Stimulated activated CD4-positive, alpha-beta T cell treated with anti-CD3 and anti-CD28 coated beads, Interleukin-15, amount 100 ng/mL, for 1 hour (primary cell): ENCODE results near the gene CDH2.

ENCODE experiments used
- DNase-seq, 2 donors: peaks; one replicate each; pipeline ENCODE4 v3.0.0-alpha.2; 2020; ENCODE audit warnings: low read depth in 1 of 2, low spot score in 1 of 2

The CDH2 gene

GRCh38 chr18:28045176-28045810, 131.6 kb downstream of the CDH2 start:
- DNase-seq = no peak

GRCh38 chr18:28044036-28044435, 132.9 kb downstream of the CDH2 start:
- DNase-seq = no peak

GRCh38 chr18:28043631-28044030, 133.3 kb downstream of the CDH2 start:
- DNase-seq = no peak

- DNase-seq = no peak
Measured at GRCh38 chr18:28041366-28041765, 135.6 kb downstream of the CDH2 start.

DNA sequence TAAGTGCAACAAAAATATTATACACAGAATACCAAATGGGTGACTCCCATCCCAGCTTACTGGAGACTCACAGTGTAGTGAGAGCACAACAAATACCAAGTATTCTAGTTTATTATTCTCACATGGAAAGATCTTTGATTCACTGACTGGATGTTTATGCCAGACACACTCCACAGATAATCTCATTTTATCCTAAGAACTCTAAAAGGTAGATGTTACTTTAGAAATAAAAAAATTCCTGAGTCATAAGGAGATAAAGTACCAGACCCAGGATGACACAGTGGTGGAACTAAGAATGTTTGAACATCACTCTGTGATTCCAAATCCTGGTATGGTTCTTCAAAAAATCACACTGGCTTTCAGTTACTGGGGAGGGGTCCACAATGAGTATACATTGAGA, 136.2 kb downstream of the CDH2 start:
- DNase-seq = no peak

DNA sequence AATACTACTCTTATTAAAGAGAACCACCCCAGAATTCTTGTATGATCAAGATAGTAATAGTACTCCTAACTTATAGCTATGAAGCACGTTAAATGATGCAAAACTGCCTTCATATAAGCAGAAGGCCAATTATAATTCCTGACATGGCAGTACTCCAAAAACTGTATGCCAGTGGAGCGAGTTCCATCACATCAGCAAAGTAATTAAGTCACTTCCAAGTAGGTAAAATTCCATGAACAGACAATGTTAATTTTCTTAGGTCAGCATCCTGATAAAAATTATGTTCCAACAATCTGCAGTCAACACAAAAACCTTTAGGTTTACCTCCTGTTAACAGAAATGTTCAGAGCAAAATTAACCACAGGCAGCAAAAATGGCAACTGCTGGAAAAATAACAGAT, 136.7 kb downstream of the CDH2 start:
- no peak for DNase-seq

- DNase-seq = no peak
Measured at GRCh38 chr18:28039691-28040090, 137.2 kb downstream of the CDH2 start.

- no peak for DNase-seq
Measured at GRCh38 chr18:28039078-28039477, 137.9 kb downstream of the CDH2 start.

DNA sequence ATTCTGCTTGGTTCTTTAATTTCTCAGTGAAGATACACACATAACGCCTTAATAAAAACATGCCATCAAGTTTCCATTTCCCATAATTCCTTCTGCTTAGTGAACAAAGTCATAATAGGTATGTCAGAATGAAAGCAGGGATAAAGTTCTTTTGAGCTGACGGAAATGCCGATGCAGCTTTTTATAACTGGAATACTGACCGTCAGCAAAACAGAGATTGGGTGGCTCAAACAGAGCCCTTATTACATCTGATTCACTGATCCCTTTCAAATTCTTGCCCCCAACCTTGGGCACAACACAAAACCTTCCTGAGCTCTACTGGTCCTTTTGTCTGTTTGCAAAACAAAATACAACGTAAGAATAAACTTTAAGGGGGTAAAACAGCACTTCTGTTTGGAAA, 140.4 kb downstream of the CDH2 start:
- DNase-seq = no peak

DNA sequence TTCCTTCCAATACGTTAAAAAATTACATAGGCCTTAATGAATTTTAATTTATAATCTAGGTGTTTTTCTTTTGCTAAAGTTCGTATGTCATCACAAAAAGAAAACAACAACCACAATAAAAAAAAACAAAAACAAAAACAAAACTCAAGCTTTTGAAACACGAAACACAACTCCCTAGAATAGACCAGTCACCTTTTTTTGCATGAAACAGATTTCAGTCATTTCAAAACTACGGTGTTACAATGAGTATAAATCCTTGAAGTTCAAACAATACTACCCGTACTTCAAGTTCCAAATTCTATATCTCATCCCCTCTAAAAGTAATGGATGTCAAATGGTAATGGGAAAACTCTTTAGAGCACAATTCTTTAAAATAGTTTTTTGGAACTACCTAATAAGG, 142.4 kb downstream of the CDH2 start:
- DNase-seq = no peak

GRCh38 chr18:28032177-28032576, 144.8 kb downstream of the CDH2 start:
- no peak for DNase-seq

GRCh38 chr18:28030458-28030857, 146.5 kb downstream of the CDH2 start:
- DNase-seq = no peak

GRCh38 chr18:28027755-28028154, 149.2 kb downstream of the CDH2 start:
- no peak for DNase-seq

GRCh38 chr18:28019425-28020108, 157.4 kb downstream of the CDH2 start:
- DNase-seq = no peak

DNA sequence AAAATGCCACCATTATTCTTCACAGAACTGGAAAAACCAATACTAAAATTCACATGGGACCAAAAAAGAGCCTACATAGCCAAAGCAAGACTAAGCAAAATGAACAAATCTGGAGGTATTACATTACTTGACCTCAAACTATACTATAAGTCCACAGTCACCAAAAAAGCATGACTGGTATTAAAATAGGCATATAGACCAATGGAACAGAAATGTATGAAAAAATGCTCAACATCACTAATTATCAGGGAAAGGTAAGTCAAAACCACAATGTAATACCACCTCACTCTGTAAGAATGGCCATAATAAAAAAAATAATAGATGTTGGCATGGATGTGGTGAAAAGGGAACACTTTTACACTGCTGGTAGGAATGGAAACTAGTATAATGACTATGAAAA, 158.6 kb downstream of the CDH2 start:
- DNase-seq = no peak

GRCh38 chr18:28015671-28016070, 161.3 kb downstream of the CDH2 start:
- DNase-seq = no peak

GRCh38 chr18:28013066-28013465, 163.9 kb downstream of the CDH2 start:
- no peak for DNase-seq

GRCh38 chr18:28012336-28012735, 164.6 kb downstream of the CDH2 start:
- no peak for DNase-seq

DNA sequence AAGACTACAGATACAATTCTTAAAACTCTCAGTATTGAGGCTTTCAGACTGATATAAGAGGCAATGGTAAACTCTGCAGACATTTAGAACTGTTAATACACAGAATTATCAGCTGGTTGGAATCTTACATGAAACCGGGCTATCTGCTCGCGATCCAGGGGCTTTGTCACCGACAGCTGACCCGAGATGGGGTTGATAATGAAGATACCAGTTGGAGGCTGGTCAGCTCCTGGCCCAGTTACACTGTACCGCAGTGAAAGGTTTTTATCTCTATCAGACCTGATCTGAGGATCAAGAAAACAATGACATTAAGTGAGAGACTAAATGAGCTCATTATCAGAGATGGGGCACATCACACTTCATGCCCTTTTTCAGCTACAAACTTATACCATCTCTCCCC, 167.3 kb downstream of the CDH2 start:
- no peak for DNase-seq

DNA sequence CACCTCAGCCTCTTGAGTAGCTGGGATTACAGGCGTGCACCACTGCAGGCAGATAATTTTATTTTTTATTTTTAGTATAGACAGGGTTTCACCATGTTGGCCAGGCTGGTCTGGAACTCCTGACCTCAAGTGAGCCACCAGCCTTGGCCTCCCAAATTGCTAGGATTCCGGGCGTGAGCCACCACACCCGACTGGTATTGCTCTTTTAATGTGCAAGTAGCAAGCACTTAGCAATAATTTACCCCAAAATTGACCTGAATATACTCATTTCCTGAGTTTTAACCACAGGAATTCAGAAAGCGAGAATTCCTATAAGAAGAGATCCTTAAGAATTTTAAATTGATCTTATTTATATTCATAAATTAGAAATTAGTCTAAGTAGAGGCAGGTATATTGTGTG, 169.1 kb downstream of the CDH2 start:
- DNase-seq = no peak

GRCh38 chr18:28005164-28005563, 171.8 kb downstream of the CDH2 start:
- no peak for DNase-seq

GRCh38 chr18:28004606-28005005, 172.3 kb downstream of the CDH2 start:
- no peak for DNase-seq

DNA sequence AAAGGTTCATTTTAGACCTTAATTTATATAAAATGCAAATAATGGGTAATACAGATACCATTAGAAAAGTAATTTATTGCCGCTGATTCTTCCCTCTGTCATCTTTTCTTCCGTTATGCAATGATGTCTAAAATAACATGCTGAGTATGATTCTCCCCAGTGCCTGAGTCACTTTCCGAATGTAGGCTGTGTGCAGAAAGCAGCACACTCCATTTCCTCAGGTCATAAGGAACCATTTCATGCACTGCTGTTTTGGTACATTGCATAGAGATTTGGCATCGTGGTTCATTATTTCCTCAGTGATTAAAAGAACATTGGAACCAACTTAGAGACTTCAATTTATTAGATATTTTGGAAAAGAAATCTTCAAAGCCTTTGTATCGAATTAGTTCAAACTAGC, 173.5 kb downstream of the CDH2 start:
- no peak for DNase-seq
